Parathyroid adenoma (tissue), 2 donors: ENCODE results near the gene RAB1A.

Source experiments
- H2AFZ ChIP-seq: fragments of 300-600 bp; sonication (generic); one replicate; pipeline ENCODE4 v1.7.0; 2017; ENCODE audit warnings: antibody characterized with exemption, mild to moderate bottlenecking
- H3K27ac ChIP-seq: fragments of 300-600 bp; sonication (generic); one replicate; pipeline ENCODE4 v1.7.0; 2017
- H3K27me3 ChIP-seq: fragments of 300-600 bp; sonication (generic); one replicate; pipeline ENCODE4 v1.7.0; 2017; ENCODE audit warnings: low read length; ENCODE audit not compliant: control insufficient read depth, insufficient read depth
- H3K36me3 ChIP-seq: fragments of 300-600 bp; sonication (generic); one replicate; pipeline ENCODE4 v1.7.0; 2017; ENCODE audit warnings: low read length; ENCODE audit not compliant: control insufficient read depth, insufficient read depth
- H3K4me1 ChIP-seq: fragments of 300-600 bp; sonication (generic); one replicate; pipeline ENCODE4 v1.7.0; 2017; ENCODE audit warnings: control low read depth
- H3K4me2 ChIP-seq: fragments of 300-600 bp; sonication (generic); one replicate; pipeline ENCODE4 v1.7.0; 2017; ENCODE audit warnings: low read length
- H3K4me3 ChIP-seq: fragments of 300-600 bp; sonication (generic); one replicate; pipeline ENCODE4 v1.7.0; 2017; ENCODE audit warnings: low read depth, low read length
- H3K79me2 ChIP-seq: fragments of 300-600 bp; sonication (generic); one replicate; pipeline ENCODE4 v1.7.0; 2017; ENCODE audit warnings: control low read depth
- H3K9ac ChIP-seq: fragments of 300-600 bp; sonication (generic); one replicate; pipeline ENCODE4 v1.7.0; 2017; ENCODE audit warnings: mild to moderate bottlenecking
- H3K9me3 ChIP-seq: fragments of 300-600 bp; sonication (generic); one replicate; pipeline ENCODE4 v1.7.0; 2017; ENCODE audit warnings: low read length; ENCODE audit not compliant: control insufficient read depth
- CTCF ChIP-seq: fragments of 300-600 bp; sonication (generic); IDR thresholded peaks from one replicate; pipeline ENCODE4 v1.7.0; 2017; ENCODE audit warnings: antibody characterized with exemption, mild to moderate bottlenecking
- donor health status: primary hyperparathyroidism.

The RAB1A gene

GRCh38 chr2:65112633-65113032, 17.3 kb downstream of the RAB1A start:
- no peak overlapping the region for H3K27ac ChIP-seq
- no peaks in the 10 kb centered on the region for H3K9me3 ChIP-seq
- no peak overlapping the region for H3K9ac ChIP-seq
- peaks cover 78% of the 10 kb centered on the region for H3K79me2 ChIP-seq
- H3K4me3 ChIP-seq = no peak overlapping the region
- no peaks in the 10 kb centered on the region for H3K4me1 ChIP-seq
- no peak overlapping the region for H3K4me2 ChIP-seq
- H3K36me3 ChIP-seq = no peaks in the 10 kb centered on the region
- H3K27me3 ChIP-seq = no peaks in the 10 kb centered on the region
- no peak for TF ChIP-seq CTCF
- H2AFZ ChIP-seq = no peak overlapping the region

- Histone ChIP-seq H3K9me3 (no peaks in the 10 kb centered on the region), H3K27ac (no peak overlapping the region), H3K36me3 (no peaks in the 10 kb centered on the region), H3K4me2 (no peak overlapping the region), H3K9ac (no peak overlapping the region), H3K79me2 (peaks cover 69% of the 10 kb centered on the region), H3K27me3 (no peaks in the 10 kb centered on the region), H2AFZ (no peak overlapping the region), H3K4me3 (no peak overlapping the region), H3K4me1 (peaks cover 6% of the 10 kb centered on the region)
- no peak for TF ChIP-seq CTCF
Measured at GRCh38 chr2:65108780-65109179, 21.1 kb downstream of the RAB1A start.

GRCh38 chr2:65107530-65107929, 22.4 kb downstream of the RAB1A start:
- Histone ChIP-seq H3K4me2 (no peak overlapping the region), H3K79me2 (peaks cover 59% of the 10 kb centered on the region), H3K27me3 (no peaks in the 10 kb centered on the region), H3K9me3 (no peaks in the 10 kb centered on the region), H3K36me3 (no peaks in the 10 kb centered on the region), H3K9ac (no peak overlapping the region), H2AFZ (no peak overlapping the region), H3K4me3 (no peak overlapping the region), H3K27ac (no peak overlapping the region), H3K4me1 (peaks cover 6% of the 10 kb centered on the region)
- no peak for TF ChIP-seq CTCF

GRCh38 chr2:65103013-65103715, 26.7 kb downstream of the RAB1A start:
- H3K4me2 ChIP-seq = no peak overlapping the region
- no peak overlapping the region for H3K27ac ChIP-seq
- no peak overlapping the region for H2AFZ ChIP-seq
- no peaks in the 10 kb centered on the region for H3K27me3 ChIP-seq
- peaks cover 6% of the 10 kb centered on the region for H3K4me1 ChIP-seq
- no peaks in the 10 kb centered on the region for H3K36me3 ChIP-seq
- TF ChIP-seq CTCF = no peak
- no peak overlapping the region for H3K9ac ChIP-seq
- H3K9me3 ChIP-seq = no peaks in the 10 kb centered on the region
- no peak overlapping the region for H3K4me3 ChIP-seq
- H3K79me2 ChIP-seq = peaks cover 45% of the 10 kb centered on the region

- Histone ChIP-seq H2AFZ (no peak overlapping the region), H3K79me2 (peaks cover 34% of the 10 kb centered on the region), H3K4me1 (peaks cover 6% of the 10 kb centered on the region), H3K9me3 (no peaks in the 10 kb centered on the region), H3K4me2 (no peak overlapping the region), H3K27ac (no peak overlapping the region), H3K4me3 (no peak overlapping the region), H3K9ac (no peak overlapping the region), H3K36me3 (no peaks in the 10 kb centered on the region), H3K27me3 (no peaks in the 10 kb centered on the region)
- TF ChIP-seq CTCF = no peak
Measured at GRCh38 chr2:65101071-65101470, 28.8 kb downstream of the RAB1A start.
